K562 (cell line): Measurements from ENCODE around the gene TMEM209. TPM values are rescaled to one million over a fixed set of nuclear protein-coding genes. Genes with fewer than 3 reads are reported as not detected.

Experiments
- BACH1 ChIP-seq: fragments of 200-800 bp; sonication (Bioruptor generic); IDR thresholded peaks from 2 replicates; pipeline ENCODE4 v1.6.1; 2016; ENCODE audit warnings: missing genetic modification characterization, missing compliant biosample characterization
- CBX1 ChIP-seq: sonication (generic); IDR thresholded peaks from 2 replicates; pipeline ENCODE4 v1.6.1; 2016; ENCODE audit warnings: antibody characterized with exemption, low read depth, mild to moderate bottlenecking
- CCNT2 ChIP-seq: IDR thresholded peaks from 2 replicates; pipeline ENCODE4 v1.6.1; 2011; ENCODE audit warnings: borderline replicate concordance, low read depth, mild to moderate bottlenecking, moderate library complexity, mixed read lengths, low read length; ENCODE audit not compliant: insufficient read length; ENCODE audit errors: extremely low read depth
- EHMT2 ChIP-seq: fragments of 450-650 bp; IDR thresholded peaks from 2 replicates; pipeline ENCODE4 v1.6.1; 2018; ENCODE audit warnings: antibody characterized with exemption
- HDGF ChIP-seq: fragments of 450-650 bp; IDR thresholded peaks from 2 replicates; pipeline ENCODE4 v1.6.1; 2016
- MAFG ChIP-seq: fragments of 450-650 bp; conservative IDR thresholded peaks from 2 replicates; pipeline ENCODE4 v1.6.1; 2016; ENCODE audit warnings: missing genetic modification characterization, missing compliant biosample characterization
- MCM5 ChIP-seq: fragments of 450-650 bp; IDR thresholded peaks from 2 replicates; pipeline ENCODE4 v1.6.1; 2016; ENCODE audit warnings: low read depth
- MEIS2 ChIP-seq: fragments of 450-650 bp; IDR thresholded peaks from 2 replicates; pipeline ENCODE4 v1.6.1; 2014; ENCODE audit warnings: mild to moderate bottlenecking; ENCODE audit not compliant: partially characterized antibody
- NEUROD1 ChIP-seq: fragments of 150-350 bp; IDR thresholded peaks from 2 replicates; pipeline ENCODE4 v1.6.1; 2014; ENCODE audit warnings: borderline replicate concordance, low read length, low read depth; ENCODE audit not compliant: partially characterized antibody
- POLR2H ChIP-seq: IDR thresholded peaks from 2 replicates; pipeline ENCODE4 v1.6.1; 2016; ENCODE audit warnings: missing genetic modification characterization, low read depth, mild to moderate bottlenecking, control low read depth, missing compliant biosample characterization, moderate library complexity
- STAT5B ChIP-seq: fragments of 250-450 bp; sonication (Bioruptor Pico); IDR thresholded peaks from 2 replicates; pipeline ENCODE4 v1.8.0; 2021; ENCODE audit warnings: mild to moderate bottlenecking, inconsistent platforms
- ZFX ChIP-seq: sonication (generic); formaldehyde crosslinking; IDR thresholded peaks from 2 replicates; pipeline ENCODE4 v1.8.0; 2022; ENCODE audit warnings: mild to moderate bottlenecking, missing genetic modification reagents, moderate library complexity
- polyA plus RNA-seq, 8 experiments: library from polyadenylated mRNA; depleted of rRNA in 4 of 8; stranded (reverse) in 5 of 8; unstranded in 3 of 8; fragments of >200 nt; fragmentation: Nextera tagmentation in 2 of 8; fragmentation: Illumina TruSeq in 1 of 8; extraction: Ambion mirVana in 2 of 8; extraction: Trizol in 1 of 8; gene quantifications; 2 replicates each; pipeline versions ENCODE4 v1.2.1 to v1.2.3, GENCODE V29; 2011 to 2014; ENCODE audit warnings: inconsistent platforms in 1 of 8, missing spikeins in 1 of 8
- total RNA-seq, 7 experiments: library from RNA; depleted of rRNA in 6 of 7; stranded (reverse); fragments of >200 nt in 6 of 7; fragmentation: Illumina TruSeq in 2 of 7; extraction: Trizol in 2 of 7; gene quantifications; 2 replicates each; pipeline versions ENCODE4 v1.2.1 to v1.2.3, GENCODE V29; 2011 to 2021; ENCODE audit warnings: low replicate concordance in 1 of 7
- TF ChIP-seq, protein P1 (sequence below): fragments of 250-450 bp; sonication (Bioruptor Pico); IDR thresholded peaks from 2 replicates; pipeline ENCODE4 v1.8.0; 2022; ENCODE audit warnings: moderate library complexity, mild to moderate bottlenecking, inconsistent platforms
- TF ChIP-seq, protein P2 (sequence below): fragments of 200-800 bp; sonication (Bioruptor generic); IDR thresholded peaks from 2 replicates; pipeline ENCODE4 v1.6.1; 2016; ENCODE audit warnings: missing genetic modification characterization, missing compliant biosample characterization
- TF ChIP-seq, protein P3 (sequence below): sonication (generic); IDR thresholded peaks from 2 replicates; pipeline ENCODE4 v1.6.1; 2016
- TF ChIP-seq, protein P4 (sequence below), 3 experiments: fragments of 200-800 bp in 1 of 3; sonication (Bioruptor generic) in 1 of 3; sonication (generic) in 1 of 3; formaldehyde crosslinking in 1 of 3; IDR thresholded peaks; 2 replicates each; pipeline versions ENCODE4 v1.6.1 to v1.8.0; 2016 to 2022; ENCODE audit warnings: mild to moderate bottlenecking in 2 of 3, missing compliant biosample characterization in 2 of 3, missing genetic modification characterization in 2 of 3, missing genetic modification reagents in 1 of 3

TMEM209 gene
- total and polyA plus RNA-seq, 9 of the 15 experiments (the other 6 are each of a cell fraction or from before 2014, with no cell fraction given), result 36.8 to 116 (median 76.6) TPM

DNA sequence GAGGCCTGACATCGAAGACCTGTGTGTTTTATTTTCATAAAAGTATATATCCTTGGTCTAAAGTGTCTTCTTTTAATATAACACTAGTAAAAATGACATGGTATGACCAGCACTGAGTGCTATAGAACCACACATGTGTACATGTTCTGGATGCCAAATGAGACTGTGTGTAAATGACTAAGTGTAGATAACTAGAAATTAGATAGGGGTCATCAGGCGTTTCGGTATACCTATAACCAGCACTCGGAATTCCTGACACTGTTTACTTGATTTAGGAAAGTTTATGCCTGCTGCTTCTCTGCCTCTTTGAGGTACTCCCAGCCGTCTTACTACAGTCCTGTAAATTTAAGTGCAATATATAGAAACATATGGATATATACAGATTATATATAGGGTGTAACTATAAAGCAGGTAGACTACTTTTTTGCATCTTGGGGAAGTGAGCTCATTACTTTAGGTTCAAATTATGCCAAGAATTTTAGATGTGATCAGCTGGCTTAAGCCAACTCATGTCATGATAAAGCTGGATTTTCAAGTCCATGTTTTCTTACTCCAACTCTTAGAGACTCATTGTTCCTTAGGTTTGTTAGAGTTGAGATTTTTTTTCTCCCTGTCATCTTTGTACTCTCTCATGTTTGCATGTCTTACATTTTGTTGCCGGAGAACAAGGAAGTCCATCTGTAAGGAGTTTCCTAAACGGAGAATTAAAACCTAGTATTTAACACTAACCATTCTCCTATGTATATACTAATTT lies 72.0 kb downstream of the TMEM209 start (continued):
- TF ChIP-seq BACH1 (tag) (0 out of 2 replicates have a peak, but pooled peaks have one; percentile 15), STAT5B (CRISPR knock-in tag) (no peak), NEUROD1 (no peak), MEIS2 (no peak), HDGF (no peak), CCNT2 (no peak), MCM5 (no peak), POLR2H (peak; percentile 43; the same call in 1 of the 2 replicates), CBX1 (no peak), MAFG (tag) (no peak), EHMT2 (no peak), ZFX (CRISPR knock-in tag) (no peak)
- TF ChIP-seq, protein P1, sequence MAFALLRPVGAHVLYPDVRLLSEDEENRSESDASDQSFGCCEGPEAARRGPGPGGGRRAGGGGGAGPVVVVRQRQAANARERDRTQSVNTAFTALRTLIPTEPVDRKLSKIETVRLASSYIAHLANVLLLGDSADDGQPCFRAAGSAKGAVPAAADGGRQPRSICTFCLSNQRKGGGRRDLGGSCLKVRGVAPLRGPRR (CRISPR knock-in tag), result no peak
- TF ChIP-seq, protein P2, sequence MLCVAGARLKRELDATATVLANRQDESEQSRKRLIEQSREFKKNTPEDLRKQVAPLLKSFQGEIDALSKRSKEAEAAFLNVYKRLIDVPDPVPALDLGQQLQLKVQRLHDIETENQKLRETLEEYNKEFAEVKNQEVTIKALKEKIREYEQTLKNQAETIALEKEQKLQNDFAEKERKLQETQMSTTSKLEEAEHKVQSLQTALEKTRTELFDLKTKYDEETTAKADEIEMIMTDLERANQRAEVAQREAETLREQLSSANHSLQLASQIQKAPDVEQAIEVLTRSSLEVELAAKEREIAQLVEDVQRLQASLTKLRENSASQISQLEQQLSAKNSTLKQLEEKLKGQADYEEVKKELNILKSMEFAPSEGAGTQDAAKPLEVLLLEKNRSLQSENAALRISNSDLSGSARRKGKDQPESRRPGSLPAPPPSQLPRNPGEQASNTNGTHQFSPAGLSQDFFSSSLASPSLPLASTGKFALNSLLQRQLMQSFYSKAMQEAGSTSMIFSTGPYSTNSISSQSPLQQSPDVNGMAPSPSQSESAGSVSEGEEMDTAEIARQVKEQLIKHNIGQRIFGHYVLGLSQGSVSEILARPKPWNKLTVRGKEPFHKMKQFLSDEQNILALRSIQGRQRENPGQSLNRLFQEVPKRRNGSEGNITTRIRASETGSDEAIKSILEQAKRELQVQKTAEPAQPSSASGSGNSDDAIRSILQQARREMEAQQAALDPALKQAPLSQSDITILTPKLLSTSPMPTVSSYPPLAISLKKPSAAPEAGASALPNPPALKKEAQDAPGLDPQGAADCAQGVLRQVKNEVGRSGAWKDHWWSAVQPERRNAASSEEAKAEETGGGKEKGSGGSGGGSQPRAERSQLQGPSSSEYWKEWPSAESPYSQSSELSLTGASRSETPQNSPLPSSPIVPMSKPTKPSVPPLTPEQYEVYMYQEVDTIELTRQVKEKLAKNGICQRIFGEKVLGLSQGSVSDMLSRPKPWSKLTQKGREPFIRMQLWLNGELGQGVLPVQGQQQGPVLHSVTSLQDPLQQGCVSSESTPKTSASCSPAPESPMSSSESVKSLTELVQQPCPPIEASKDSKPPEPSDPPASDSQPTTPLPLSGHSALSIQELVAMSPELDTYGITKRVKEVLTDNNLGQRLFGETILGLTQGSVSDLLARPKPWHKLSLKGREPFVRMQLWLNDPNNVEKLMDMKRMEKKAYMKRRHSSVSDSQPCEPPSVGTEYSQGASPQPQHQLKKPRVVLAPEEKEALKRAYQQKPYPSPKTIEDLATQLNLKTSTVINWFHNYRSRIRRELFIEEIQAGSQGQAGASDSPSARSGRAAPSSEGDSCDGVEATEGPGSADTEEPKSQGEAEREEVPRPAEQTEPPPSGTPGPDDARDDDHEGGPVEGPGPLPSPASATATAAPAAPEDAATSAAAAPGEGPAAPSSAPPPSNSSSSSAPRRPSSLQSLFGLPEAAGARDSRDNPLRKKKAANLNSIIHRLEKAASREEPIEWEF, result 0 out of 2 replicates have a peak, but pooled peaks have one; percentile 46
- TF ChIP-seq, protein P3, sequence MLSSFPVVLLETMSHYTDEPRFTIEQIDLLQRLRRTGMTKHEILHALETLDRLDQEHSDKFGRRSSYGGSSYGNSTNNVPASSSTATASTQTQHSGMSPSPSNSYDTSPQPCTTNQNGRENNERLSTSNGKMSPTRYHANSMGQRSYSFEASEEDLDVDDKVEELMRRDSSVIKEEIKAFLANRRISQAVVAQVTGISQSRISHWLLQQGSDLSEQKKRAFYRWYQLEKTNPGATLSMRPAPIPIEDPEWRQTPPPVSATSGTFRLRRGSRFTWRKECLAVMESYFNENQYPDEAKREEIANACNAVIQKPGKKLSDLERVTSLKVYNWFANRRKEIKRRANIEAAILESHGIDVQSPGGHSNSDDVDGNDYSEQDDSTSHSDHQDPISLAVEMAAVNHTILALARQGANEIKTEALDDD, result peak; percentile 80
- TF ChIP-seq, protein P4, sequence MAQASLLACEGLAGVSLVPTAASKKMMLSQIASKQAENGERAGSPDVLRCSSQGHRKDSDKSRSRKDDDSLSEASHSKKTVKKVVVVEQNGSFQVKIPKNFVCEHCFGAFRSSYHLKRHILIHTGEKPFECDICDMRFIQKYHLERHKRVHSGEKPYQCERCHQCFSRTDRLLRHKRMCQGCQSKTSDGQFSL (CRISPR knock-in tag; IDR thresholded peaks at IDR 0.05), result no peak
- TF ChIP-seq, protein P4 (tag; IDR thresholded peaks at IDR 0.05), result no peak
